H1 (cell line): ENCODE measurements around the gene DMXL1.

Source experiments
- POLR2A ChIP-seq, 2 experiments: IDR thresholded peaks; 1 replicate in 1 of 2; 2 replicates in 1 of 2; pipeline ENCODE4 v1.6.1; 2011; ENCODE audit warnings: low read depth in 2 of 2, low read length in 2 of 2, mild to moderate bottlenecking in 2 of 2; ENCODE audit errors: control extremely low read depth in 1 of 2
- RNF2 ChIP-seq: fragments of 200-900, 300-1000 bp; sonication (generic); IDR thresholded peaks from 2 replicates; pipeline ENCODE4 v1.7.1; 2016; ENCODE audit warnings: borderline replicate concordance, low read depth, mild to moderate bottlenecking, antibody characterized with exemption, low read length; ENCODE audit not compliant: poor library complexity, severe bottlenecking; ENCODE audit errors: missing control alignments
- SP1 ChIP-seq: IDR thresholded peaks from 2 replicates; pipeline ENCODE4 v1.6.1; 2011; ENCODE audit warnings: low read depth, low read length
- TF ChIP-seq, protein P1 (sequence below), 3 experiments: IDR thresholded peaks; 1 replicate in 2 of 3; 2 replicates in 1 of 3; pipeline versions ENCODE4 v1.5.1 to v1.6.1; 2011; ENCODE audit warnings: low read length in 3 of 3, mild to moderate bottlenecking in 3 of 3, inconsistent platforms in 2 of 3, low read depth in 1 of 3, moderate library complexity in 1 of 3; ENCODE audit not compliant: insufficient read depth in 1 of 3; ENCODE audit errors: control extremely low read depth in 1 of 3

- no peak for TF ChIP-seq POLR2A (IDR thresholded peaks at IDR 0.05; ENCODE audit: control extremely low read depth in 1 of 2, low read depth in 2 of 2, low read length in 2 of 2)
- TF ChIP-seq, protein P1, sequence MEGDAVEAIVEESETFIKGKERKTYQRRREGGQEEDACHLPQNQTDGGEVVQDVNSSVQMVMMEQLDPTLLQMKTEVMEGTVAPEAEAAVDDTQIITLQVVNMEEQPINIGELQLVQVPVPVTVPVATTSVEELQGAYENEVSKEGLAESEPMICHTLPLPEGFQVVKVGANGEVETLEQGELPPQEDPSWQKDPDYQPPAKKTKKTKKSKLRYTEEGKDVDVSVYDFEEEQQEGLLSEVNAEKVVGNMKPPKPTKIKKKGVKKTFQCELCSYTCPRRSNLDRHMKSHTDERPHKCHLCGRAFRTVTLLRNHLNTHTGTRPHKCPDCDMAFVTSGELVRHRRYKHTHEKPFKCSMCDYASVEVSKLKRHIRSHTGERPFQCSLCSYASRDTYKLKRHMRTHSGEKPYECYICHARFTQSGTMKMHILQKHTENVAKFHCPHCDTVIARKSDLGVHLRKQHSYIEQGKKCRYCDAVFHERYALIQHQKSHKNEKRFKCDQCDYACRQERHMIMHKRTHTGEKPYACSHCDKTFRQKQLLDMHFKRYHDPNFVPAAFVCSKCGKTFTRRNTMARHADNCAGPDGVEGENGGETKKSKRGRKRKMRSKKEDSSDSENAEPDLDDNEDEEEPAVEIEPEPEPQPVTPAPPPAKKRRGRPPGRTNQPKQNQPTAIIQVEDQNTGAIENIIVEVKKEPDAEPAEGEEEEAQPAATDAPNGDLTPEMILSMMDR (IDR thresholded peaks at IDR 0.05; ENCODE audit: control extremely low read depth in 1 of 3, insufficient read depth in 1 of 3, low read depth in 1 of 3, low read length in 3 of 3) = no peak
- TF ChIP-seq RNF2 = no peak
- TF ChIP-seq SP1 = no peak
Observed at GRCh38 chr5:119263639-119264038, 192.8 kb downstream of the DMXL1 start.
